ENCODE data around the gene SLC29A1. TPM values are rescaled to one million over a fixed set of nuclear protein-coding genes. Genes with fewer than 3 reads are reported as not detected.
"Not testable (repeated sequence)": the region's sequence is repeated elsewhere in the genome, so short reads cannot be mapped to it uniquely, and the experiment has no call there.

Gene SLC29A1
- total RNA-seq, 1 donor from 2014 or later, result 55.0 TPM

GRCh38 chr6:44228433-44228832, 5.0 kb downstream of the SLC29A1 start:
- Mint-ChIP-seq H3K27me3 (ENCODE audit: low read depth) (no peaks in the 10 kb centered on the region), H3K4me3 (peak overlapping the region; percentile 6), H3K9me3 (no peaks in the 10 kb centered on the region), H3K27ac (ENCODE audit: unreplicated experiment) (peak overlapping the region; percentile 50), H3K36me3 (ENCODE audit: low read depth) (no peaks in the 10 kb centered on the region), H3K4me1 (peaks cover 31% of the 10 kb centered on the region)
- DNase-seq (ENCODE audit: low read depth, low spot score), result no peak
- TF ChIP-seq, protein P1, sequence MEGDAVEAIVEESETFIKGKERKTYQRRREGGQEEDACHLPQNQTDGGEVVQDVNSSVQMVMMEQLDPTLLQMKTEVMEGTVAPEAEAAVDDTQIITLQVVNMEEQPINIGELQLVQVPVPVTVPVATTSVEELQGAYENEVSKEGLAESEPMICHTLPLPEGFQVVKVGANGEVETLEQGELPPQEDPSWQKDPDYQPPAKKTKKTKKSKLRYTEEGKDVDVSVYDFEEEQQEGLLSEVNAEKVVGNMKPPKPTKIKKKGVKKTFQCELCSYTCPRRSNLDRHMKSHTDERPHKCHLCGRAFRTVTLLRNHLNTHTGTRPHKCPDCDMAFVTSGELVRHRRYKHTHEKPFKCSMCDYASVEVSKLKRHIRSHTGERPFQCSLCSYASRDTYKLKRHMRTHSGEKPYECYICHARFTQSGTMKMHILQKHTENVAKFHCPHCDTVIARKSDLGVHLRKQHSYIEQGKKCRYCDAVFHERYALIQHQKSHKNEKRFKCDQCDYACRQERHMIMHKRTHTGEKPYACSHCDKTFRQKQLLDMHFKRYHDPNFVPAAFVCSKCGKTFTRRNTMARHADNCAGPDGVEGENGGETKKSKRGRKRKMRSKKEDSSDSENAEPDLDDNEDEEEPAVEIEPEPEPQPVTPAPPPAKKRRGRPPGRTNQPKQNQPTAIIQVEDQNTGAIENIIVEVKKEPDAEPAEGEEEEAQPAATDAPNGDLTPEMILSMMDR (conservative IDR thresholded peaks at IDR 0.05), result no peak

DNA sequence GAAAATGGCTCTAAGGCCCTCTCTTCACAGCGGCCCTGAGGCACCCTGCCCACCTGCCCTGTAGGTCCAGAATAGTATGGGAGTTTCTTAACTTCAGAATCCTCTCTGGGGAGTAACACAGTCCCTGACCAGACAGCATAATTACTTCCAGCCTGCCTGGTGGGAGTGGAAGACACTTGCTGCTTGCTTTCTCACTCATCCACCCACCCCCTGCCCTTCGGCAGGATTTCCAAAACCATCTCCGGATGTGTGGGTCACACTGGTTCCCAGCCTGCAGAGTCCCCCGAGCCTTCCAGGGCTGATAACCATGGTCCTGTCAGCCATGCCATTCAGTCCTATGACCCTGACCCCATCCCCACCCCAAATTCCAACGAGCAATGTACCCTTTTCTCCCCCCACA, 5.4 kb downstream of the SLC29A1 start:
- no peak for DNase-seq (ENCODE audit: low read depth, low spot score)
- H3K4me1 Mint-ChIP-seq, result peaks cover 33% of the 10 kb centered on the region
- TF ChIP-seq, protein P1 (conservative IDR thresholded peaks at IDR 0.05), result no peak
- H3K27me3 Mint-ChIP-seq (ENCODE audit: low read depth), result no peaks in the 10 kb centered on the region
- H3K9me3 Mint-ChIP-seq, result no peaks in the 10 kb centered on the region
- H3K27ac Mint-ChIP-seq (ENCODE audit: unreplicated experiment), result no peak overlapping the region
- H3K4me3 Mint-ChIP-seq, result no peak overlapping the region
- H3K36me3 Mint-ChIP-seq (ENCODE audit: low read depth), result no peaks in the 10 kb centered on the region

DNA sequence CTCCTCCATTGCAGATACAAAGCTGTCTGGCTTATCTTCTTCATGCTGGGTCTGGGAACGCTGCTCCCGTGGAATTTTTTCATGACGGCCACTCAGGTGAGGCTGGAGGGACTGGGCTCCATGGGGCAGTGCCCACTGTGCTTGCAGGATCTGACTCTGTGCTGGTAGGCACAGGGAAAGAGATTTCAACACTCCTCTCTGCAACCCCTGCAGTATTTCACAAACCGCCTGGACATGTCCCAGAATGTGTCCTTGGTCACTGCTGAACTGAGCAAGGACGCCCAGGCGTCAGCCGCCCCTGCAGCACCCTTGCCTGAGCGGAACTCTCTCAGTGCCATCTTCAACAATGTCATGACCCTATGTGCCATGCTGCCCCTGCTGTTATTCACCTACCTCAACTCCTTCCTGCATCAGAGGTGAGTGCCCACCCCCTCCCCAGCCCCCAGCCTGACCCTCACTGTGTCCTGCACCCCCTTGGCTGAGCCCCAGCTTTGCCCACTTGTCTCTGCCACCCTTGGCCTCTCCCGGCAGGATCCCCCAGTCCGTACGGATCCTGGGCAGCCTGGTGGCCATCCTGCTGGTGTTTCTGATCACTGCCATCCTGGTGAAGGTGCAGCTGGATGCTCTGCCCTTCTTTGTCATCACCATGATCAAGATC, 6.1 kb downstream of the SLC29A1 start:
- TF ChIP-seq, protein P1 (conservative IDR thresholded peaks at IDR 0.05), result no peak
- DNase-seq (ENCODE audit: low read depth, low spot score), result no peak
- H3K9me3 Mint-ChIP-seq, result no peaks in the 10 kb centered on the region
- no peaks in the 10 kb centered on the region for H3K27me3 Mint-ChIP-seq (ENCODE audit: low read depth)
- peaks cover 33% of the 10 kb centered on the region for H3K4me1 Mint-ChIP-seq
- no peaks in the 10 kb centered on the region for H3K36me3 Mint-ChIP-seq (ENCODE audit: low read depth)
- no peak overlapping the region for H3K27ac Mint-ChIP-seq (ENCODE audit: unreplicated experiment)
- H3K4me3 Mint-ChIP-seq, result peak overlapping the region; percentile 54

- Mint-ChIP-seq H3K27ac (ENCODE audit: unreplicated experiment) (no peak overlapping the region), H3K4me3 (no peak overlapping the region), H3K27me3 (ENCODE audit: low read depth) (no peaks in the 10 kb centered on the region), H3K36me3 (ENCODE audit: low read depth) (no peaks in the 10 kb centered on the region), H3K9me3 (no peaks in the 10 kb centered on the region), H3K4me1 (peaks cover 34% of the 10 kb centered on the region)
- TF ChIP-seq, protein P1 (conservative IDR thresholded peaks at IDR 0.05), result no peak
- DNase-seq (ENCODE audit: low read depth, low spot score), result no peak
These were observed 6.8 kb downstream of the SLC29A1 start for GRCh38 chr6:44230034-44230675.

- H3K36me3 Mint-ChIP-seq (ENCODE audit: low read depth); H3K4me3 Mint-ChIP-seq; H3K27ac Mint-ChIP-seq (ENCODE audit: unreplicated experiment); H3K27me3 Mint-ChIP-seq (ENCODE audit: low read depth); DNase-seq (ENCODE audit: low read depth, low spot score); H3K9me3 Mint-ChIP-seq: not testable (repeated sequence)
- H3K4me1 Mint-ChIP-seq, result peaks cover 32% of the 10 kb centered on the region
These were observed 8.0 kb downstream of the SLC29A1 start for GRCh38 chr6:44231426-44231825.
